Activated naive CD4-positive, alpha-beta T cell treated with anti-CD3 and anti-CD28 coated beads for 36 hours (primary cell): ENCODE measurements around the gene USH1C. TPM values are rescaled to one million over a fixed set of nuclear protein-coding genes. Genes with fewer than 3 reads are reported as not detected.

Experiments used
- CTCF ChIA-PET: fragments of 350-600 bp; sonication (Branson Sonifier 250); formaldehyde crosslinking; loops from one replicate; lab custom pipeline; 2021; ENCODE audit warnings: antibody characterized with exemption; lab: Charles Lee
- DNase-seq: peaks from one replicate; pipeline ENCODE4 v3.0.0-alpha.2; 2020
- H3K27ac Mint-ChIP-seq: one replicate; pipeline ENCODE4 v1.8.0; 2021; ENCODE audit warnings: mild to moderate bottlenecking, mixed read lengths
- H3K27me3 Mint-ChIP-seq: one replicate; pipeline ENCODE4 v1.8.0; 2021; ENCODE audit warnings: low read depth, mixed read lengths
- H3K36me3 Mint-ChIP-seq: one replicate; pipeline ENCODE4 v1.8.0; 2021; ENCODE audit warnings: low read depth, mixed read lengths
- H3K4me1 Mint-ChIP-seq: one replicate; pipeline ENCODE4 v1.8.0; 2021; ENCODE audit warnings: low read depth, mixed read lengths
- H3K4me3 Mint-ChIP-seq: one replicate; pipeline ENCODE4 v1.8.0; 2021; ENCODE audit warnings: mild to moderate bottlenecking, moderate library complexity, mixed read lengths
- H3K9me3 Mint-ChIP-seq: one replicate; pipeline ENCODE4 v1.8.0; 2021; ENCODE audit warnings: mixed read lengths
- intact Hi-C: fragments of 100-400 bp; cut with micrococcal nuclease; formaldehyde crosslinking; loops from one replicate; pipeline ENCODE4 v1.15.1; 2023
- total RNA-seq, 2 experiments: library from RNA; stranded (reverse); gene quantifications; one replicate each; pipeline ENCODE4 v1.2.3, GENCODE V29; 2021

Gene USH1C
- total RNA-seq, 2 experiments from 2014 or later = not detected

- H3K4me3 Mint-ChIP-seq = no peak overlapping the region
- H3K9me3 Mint-ChIP-seq = no peaks in the 10 kb centered on the region
- no peaks in the 10 kb centered on the region for H3K36me3 Mint-ChIP-seq
- peaks cover 7% of the 10 kb centered on the region for H3K4me1 Mint-ChIP-seq
- H3K27me3 Mint-ChIP-seq = peaks cover 46% of the 10 kb centered on the region
- CTCF ChIA-PET = interaction anchor here (0.6 to 1.0 kb wide), 2 partner anchors 89 to 117 kb away, joined by 3 to 5 read pairs; no protein-coding TSS in a partner anchor
- H3K27ac Mint-ChIP-seq = no peak overlapping the region
- intact Hi-C loops = no loop called here
- no peak for DNase-seq
Measured at GRCh38 chr11:17473071-17473744, 71.0 kb downstream of the USH1C start.

DNA sequence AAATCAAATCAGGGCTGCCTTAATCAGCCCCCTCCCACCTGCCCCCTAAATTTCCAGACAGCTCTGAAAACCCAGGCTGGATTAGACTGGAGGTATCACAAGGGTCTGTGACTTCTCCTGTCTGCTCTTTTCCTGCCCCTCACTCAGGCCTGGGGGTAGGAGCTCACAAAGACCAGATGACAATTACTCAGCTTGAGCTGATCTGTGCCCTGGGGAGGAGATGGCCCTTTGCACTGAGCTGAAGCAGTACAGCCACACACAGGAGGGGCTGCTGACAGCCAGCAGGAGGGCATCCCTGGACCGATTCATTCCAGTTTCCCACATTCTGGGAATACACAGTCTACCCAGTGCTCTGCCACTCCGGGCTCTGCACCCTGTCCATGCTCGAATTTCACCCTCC lies 71.7 kb downstream of the USH1C start:
- intact Hi-C loops = no loop called here
- CTCF ChIA-PET = interaction anchor here (0.6 to 1.0 kb wide), 2 partner anchors 88 to 116 kb away, joined by 3 to 5 read pairs; no protein-coding TSS in a partner anchor
- H3K27me3 Mint-ChIP-seq = peaks cover 40% of the 10 kb centered on the region
- H3K4me3 Mint-ChIP-seq = no peak overlapping the region
- H3K9me3 Mint-ChIP-seq = no peaks in the 10 kb centered on the region
- H3K36me3 Mint-ChIP-seq = no peaks in the 10 kb centered on the region
- DNase-seq = no peak
- peaks cover 7% of the 10 kb centered on the region for H3K4me1 Mint-ChIP-seq
- no peak overlapping the region for H3K27ac Mint-ChIP-seq

DNA sequence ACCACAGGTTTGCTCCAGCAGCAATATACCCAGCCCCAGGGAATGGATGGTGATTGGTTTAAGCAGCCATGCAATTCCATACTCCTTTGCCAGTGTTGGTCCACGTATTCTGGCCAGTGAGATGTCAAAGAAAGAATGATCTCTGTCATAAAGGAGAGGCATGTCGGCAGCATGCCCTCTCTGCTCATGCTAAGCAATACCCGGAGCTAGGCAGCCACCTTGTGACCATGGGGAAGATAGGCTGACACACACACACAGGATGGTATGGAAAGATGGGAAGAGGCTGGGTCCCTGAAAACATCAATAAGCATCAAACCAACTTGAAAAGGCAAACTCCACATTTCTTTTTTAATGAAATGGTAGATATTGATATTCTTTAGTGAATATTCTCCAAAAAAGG lies 72.7 kb downstream of the USH1C start:
- no peaks in the 10 kb centered on the region for H3K9me3 Mint-ChIP-seq
- peaks cover 34% of the 10 kb centered on the region for H3K27me3 Mint-ChIP-seq

DNA sequence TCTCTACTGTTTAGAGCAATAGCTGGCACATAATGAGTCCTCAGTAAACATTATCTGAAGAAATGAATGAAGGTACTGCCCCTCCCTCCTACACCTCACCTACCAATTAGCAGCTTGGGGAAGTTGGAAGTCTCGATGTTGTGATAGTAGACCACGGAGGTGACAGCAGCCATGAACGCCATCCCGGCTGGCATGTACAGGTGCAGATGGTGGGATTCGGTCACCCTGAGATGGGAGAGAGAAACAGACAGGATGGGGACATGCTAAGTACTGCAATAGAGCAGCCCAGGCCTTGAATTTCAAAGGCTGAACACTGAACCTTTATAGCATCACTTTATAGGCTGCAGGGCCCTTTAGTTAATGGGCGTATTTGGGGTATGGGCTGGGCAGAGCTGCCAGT lies 74.2 kb downstream of the USH1C start:
- CTCF ChIA-PET = interaction anchor here (1.4 kb wide), 1 partner anchor 86 kb away, joined by 4 read pairs; no protein-coding TSS in a partner anchor
- intact Hi-C loops = no loop called here
- H3K4me3 Mint-ChIP-seq = no peak overlapping the region

More for the DNA sequence above, 72.7 kb downstream of the USH1C start:
- Mint-ChIP-seq H3K4me1 (peaks cover 7% of the 10 kb centered on the region), H3K4me3 (no peak overlapping the region), H3K36me3 (no peaks in the 10 kb centered on the region), H3K27ac (no peak overlapping the region)
- CTCF ChIA-PET = interaction anchor here (1.4 kb wide), 1 partner anchor 57 kb away, joined by 4 read pairs; no protein-coding TSS in a partner anchor
- intact Hi-C loops = no loop called here
- DNase-seq = peak; percentile 15

GRCh38 chr11:17468122-17468521 lies 76.1 kb downstream of the USH1C start:
- no peaks in the 10 kb centered on the region for H3K4me1 Mint-ChIP-seq
- CTCF ChIA-PET = no interaction called here
- no peak overlapping the region for H3K4me3 Mint-ChIP-seq
- intact Hi-C loops = no loop called here
- H3K27me3 Mint-ChIP-seq = peaks cover 3% of the 10 kb centered on the region
- no peak overlapping the region for H3K27ac Mint-ChIP-seq
- DNase-seq = no peak
- H3K36me3 Mint-ChIP-seq = no peaks in the 10 kb centered on the region
- H3K9me3 Mint-ChIP-seq = no peaks in the 10 kb centered on the region

More for the DNA sequence above, 74.2 kb downstream of the USH1C start:
- DNase-seq = no peak
- no peaks in the 10 kb centered on the region for H3K4me1 Mint-ChIP-seq
- H3K27ac Mint-ChIP-seq = no peak overlapping the region
- no peaks in the 10 kb centered on the region for H3K36me3 Mint-ChIP-seq
- H3K9me3 Mint-ChIP-seq = no peaks in the 10 kb centered on the region
- peaks cover 19% of the 10 kb centered on the region for H3K27me3 Mint-ChIP-seq

- Mint-ChIP-seq H3K27me3 (no peaks in the 10 kb centered on the region), H3K4me3 (no peak overlapping the region), H3K36me3 (no peaks in the 10 kb centered on the region), H3K4me1 (no peaks in the 10 kb centered on the region), H3K27ac (no peak overlapping the region), H3K9me3 (no peaks in the 10 kb centered on the region)
- intact Hi-C loops = no loop called here
- CTCF ChIA-PET = no interaction called here
- DNase-seq = no peak
Measured at GRCh38 chr11:17463546-17464174, 80.6 kb downstream of the USH1C start.

DNA sequence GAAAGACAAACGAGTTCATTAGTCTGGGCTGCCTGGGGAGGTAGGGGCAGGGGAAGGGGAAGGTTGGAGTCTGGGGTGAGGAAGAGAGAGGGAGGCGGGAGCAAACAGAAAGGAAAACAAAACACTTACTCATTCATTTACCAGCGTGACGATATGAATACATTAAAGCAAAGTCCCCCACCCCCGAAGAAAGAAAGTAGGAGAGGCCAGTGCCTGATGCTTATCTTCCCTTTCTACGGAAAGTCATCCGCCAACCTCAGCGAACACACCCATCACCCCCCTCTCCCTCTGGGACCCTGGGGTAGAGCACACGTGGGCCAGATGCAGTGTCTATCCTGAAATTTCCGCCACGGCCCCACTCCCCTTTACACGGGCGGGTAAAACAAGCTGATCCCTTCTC lies 81.3 kb downstream of the USH1C start:
- no peak for DNase-seq
- no peak overlapping the region for H3K4me3 Mint-ChIP-seq

GRCh38 chr11:17460406-17460805 lies 83.8 kb downstream of the USH1C start:
- no peak overlapping the region for H3K27ac Mint-ChIP-seq
- H3K9me3 Mint-ChIP-seq = no peaks in the 10 kb centered on the region
- CTCF ChIA-PET = no interaction called here
- H3K27me3 Mint-ChIP-seq = peaks cover 8% of the 10 kb centered on the region
- DNase-seq = no peak
- intact Hi-C loops = no loop called here
- no peak overlapping the region for H3K4me3 Mint-ChIP-seq
- H3K36me3 Mint-ChIP-seq = no peaks in the 10 kb centered on the region
- H3K4me1 Mint-ChIP-seq = no peaks in the 10 kb centered on the region

More for the DNA sequence above, 81.3 kb downstream of the USH1C start:
- Mint-ChIP-seq H3K27ac (no peak overlapping the region), H3K27me3 (no peaks in the 10 kb centered on the region), H3K36me3 (no peaks in the 10 kb centered on the region), H3K4me1 (no peaks in the 10 kb centered on the region), H3K9me3 (no peaks in the 10 kb centered on the region)
- CTCF ChIA-PET = no interaction called here
- intact Hi-C loops = no loop called here

DNA sequence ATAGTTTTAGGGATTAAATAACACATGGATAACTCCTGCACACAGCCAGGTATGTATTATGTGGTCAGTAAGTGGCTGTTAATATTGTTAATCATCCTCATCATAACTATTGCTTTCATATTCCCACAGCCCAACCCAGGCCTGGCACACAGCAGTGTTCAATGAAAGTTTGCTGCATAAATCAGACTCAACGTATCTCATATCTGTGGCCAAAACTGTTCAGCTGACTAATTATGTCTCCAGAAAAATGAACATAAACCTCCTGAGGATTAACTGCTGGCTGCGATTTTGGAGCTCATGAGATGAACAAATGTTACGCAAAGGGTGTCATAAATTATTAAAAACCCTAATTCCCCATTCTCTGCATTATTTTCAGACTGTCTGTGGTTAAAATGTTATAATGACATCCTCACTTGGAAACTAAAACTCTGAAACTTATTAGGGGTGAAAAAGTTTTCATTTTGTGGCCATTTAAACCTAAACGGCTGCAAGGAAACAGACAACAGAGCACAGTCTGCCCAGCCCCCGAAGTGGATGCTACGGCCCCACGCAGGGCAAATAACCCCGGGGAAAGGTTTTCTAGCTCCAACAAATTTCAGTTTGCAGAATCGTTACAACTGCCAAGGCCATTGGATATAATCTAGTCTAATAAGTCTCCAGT lies 84.8 kb downstream of the USH1C start:
- no peaks in the 10 kb centered on the region for H3K9me3 Mint-ChIP-seq
- no peak overlapping the region for H3K4me3 Mint-ChIP-seq
- no peaks in the 10 kb centered on the region for H3K36me3 Mint-ChIP-seq
- intact Hi-C loops = no loop called here
- CTCF ChIA-PET = interaction anchor here (1.4 kb wide), 1 partner anchor 76 kb away, joined by 3 read pairs; no protein-coding TSS in a partner anchor
- DNase-seq = no peak
- no peak overlapping the region for H3K27ac Mint-ChIP-seq
- peaks cover 8% of the 10 kb centered on the region for H3K27me3 Mint-ChIP-seq
- no peaks in the 10 kb centered on the region for H3K4me1 Mint-ChIP-seq

- DNase-seq = no peak
- no peak overlapping the region for H3K27ac Mint-ChIP-seq
- H3K36me3 Mint-ChIP-seq = no peaks in the 10 kb centered on the region
- H3K4me1 Mint-ChIP-seq = no peaks in the 10 kb centered on the region
- H3K9me3 Mint-ChIP-seq = no peaks in the 10 kb centered on the region
- CTCF ChIA-PET = interaction anchor here (1.4 kb wide), 1 partner anchor 75 kb away, joined by 3 read pairs; no protein-coding TSS in a partner anchor
- H3K4me3 Mint-ChIP-seq = no peak overlapping the region
- intact Hi-C loops = no loop called here
- H3K27me3 Mint-ChIP-seq = peaks cover 8% of the 10 kb centered on the region
Measured at GRCh38 chr11:17458268-17458667, 85.9 kb downstream of the USH1C start.

GRCh38 chr11:17457396-17458173 lies 86.6 kb downstream of the USH1C start:
- CTCF ChIA-PET = no interaction called here
- DNase-seq = no peak
- Mint-ChIP-seq H3K27ac (no peak overlapping the region), H3K36me3 (no peaks in the 10 kb centered on the region), H3K4me3 (no peak overlapping the region), H3K9me3 (no peaks in the 10 kb centered on the region), H3K4me1 (no peaks in the 10 kb centered on the region), H3K27me3 (peaks cover 8% of the 10 kb centered on the region)
- intact Hi-C loops = no loop called here

- Mint-ChIP-seq H3K27ac (no peak overlapping the region), H3K4me1 (no peaks in the 10 kb centered on the region), H3K9me3 (no peaks in the 10 kb centered on the region), H3K4me3 (no peak overlapping the region), H3K27me3 (peaks cover 8% of the 10 kb centered on the region), H3K36me3 (no peaks in the 10 kb centered on the region)
- no peak for DNase-seq
- intact Hi-C loops = no loop called here
- CTCF ChIA-PET = no interaction called here
Measured at GRCh38 chr11:17452668-17453067, 91.5 kb downstream of the USH1C start.
